Hepatocyte (in vitro differentiated cells): ENCODE data around the gene SRD5A1.

Experiments used
- EZH2 ChIP-seq: fragments of 200-600 bp; sonication (generic); IDR thresholded peaks from 2 replicates; pipeline ENCODE4 v1.6.1; 2016; ENCODE audit warnings: antibody characterized with exemption, mild to moderate bottlenecking, borderline replicate concordance
- TF ChIP-seq, protein P1 (sequence below): fragments of 200-600 bp; sonication (generic); IDR thresholded peaks from 2 replicates; pipeline ENCODE4 v1.5.1; 2016; ENCODE audit warnings: antibody characterized with exemption, mild to moderate bottlenecking; ENCODE audit not compliant: poor library complexity

DNA sequence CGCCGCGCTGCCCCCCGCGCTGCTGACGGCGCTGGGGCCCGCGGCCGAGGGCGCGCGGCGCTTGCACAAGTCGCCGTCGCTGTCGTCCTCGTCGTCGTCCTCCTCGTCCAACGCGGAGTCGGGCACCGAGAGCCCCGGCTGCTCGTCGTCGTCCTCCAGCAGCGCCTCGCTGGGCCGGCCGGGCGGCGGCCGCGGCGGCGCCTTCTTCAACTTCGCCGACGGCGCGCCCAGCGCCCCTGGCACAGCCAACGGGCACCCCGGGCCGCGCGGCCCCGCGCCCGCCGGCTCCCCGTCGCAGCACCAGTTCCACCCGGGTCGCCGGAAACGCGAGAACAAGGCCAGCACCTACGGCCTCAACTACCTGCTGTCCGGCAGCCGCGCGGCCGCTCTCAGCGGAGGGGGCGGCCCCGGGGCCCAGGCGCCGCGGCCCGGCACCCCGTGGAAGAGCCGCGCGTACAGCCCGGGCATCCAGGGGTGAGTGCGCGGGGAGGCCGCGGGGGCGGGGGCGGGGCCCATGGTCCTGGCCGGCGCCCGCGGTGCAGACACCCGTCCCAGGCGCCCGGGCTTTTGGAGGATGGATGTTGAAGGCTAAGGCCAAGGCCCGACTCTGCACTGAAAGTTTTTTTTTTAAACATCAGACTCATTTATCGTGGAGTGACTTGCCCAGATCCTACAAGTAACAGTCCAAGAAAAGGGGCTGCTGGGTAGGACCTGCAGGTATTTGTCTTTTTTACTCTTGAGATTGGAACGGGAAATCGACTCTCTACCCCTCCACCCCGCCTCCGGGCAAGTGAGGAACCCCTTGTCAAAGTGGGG, 81.2 kb downstream of the SRD5A1 start:
- TF ChIP-seq, protein P1, sequence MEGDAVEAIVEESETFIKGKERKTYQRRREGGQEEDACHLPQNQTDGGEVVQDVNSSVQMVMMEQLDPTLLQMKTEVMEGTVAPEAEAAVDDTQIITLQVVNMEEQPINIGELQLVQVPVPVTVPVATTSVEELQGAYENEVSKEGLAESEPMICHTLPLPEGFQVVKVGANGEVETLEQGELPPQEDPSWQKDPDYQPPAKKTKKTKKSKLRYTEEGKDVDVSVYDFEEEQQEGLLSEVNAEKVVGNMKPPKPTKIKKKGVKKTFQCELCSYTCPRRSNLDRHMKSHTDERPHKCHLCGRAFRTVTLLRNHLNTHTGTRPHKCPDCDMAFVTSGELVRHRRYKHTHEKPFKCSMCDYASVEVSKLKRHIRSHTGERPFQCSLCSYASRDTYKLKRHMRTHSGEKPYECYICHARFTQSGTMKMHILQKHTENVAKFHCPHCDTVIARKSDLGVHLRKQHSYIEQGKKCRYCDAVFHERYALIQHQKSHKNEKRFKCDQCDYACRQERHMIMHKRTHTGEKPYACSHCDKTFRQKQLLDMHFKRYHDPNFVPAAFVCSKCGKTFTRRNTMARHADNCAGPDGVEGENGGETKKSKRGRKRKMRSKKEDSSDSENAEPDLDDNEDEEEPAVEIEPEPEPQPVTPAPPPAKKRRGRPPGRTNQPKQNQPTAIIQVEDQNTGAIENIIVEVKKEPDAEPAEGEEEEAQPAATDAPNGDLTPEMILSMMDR: no peak
- no peak for TF ChIP-seq EZH2
